ENCODE measurements around the gene DOK4. TPM values are rescaled to one million over a fixed set of nuclear protein-coding genes. Genes with fewer than 3 reads are reported as not detected.

DOK4 gene
- total RNA-seq, 1 experiment from 2014 or later, result 13.1 TPM

- no peak overlapping the region for H3K9ac ChIP-seq (ENCODE audit: extremely low read depth, insufficient read length, low read length)
- H3K18ac ChIP-seq (ENCODE audit: insufficient read length, low read depth, low read length), result no peak overlapping the region
- H3K4me1 ChIP-seq (ENCODE audit: insufficient read depth, low read length), result no peaks in the 10 kb centered on the region; the same call in 1 of the 2 replicates
- DNase-seq, result no peak
- no peaks in the 10 kb centered on the region for H3K79me2 ChIP-seq (ENCODE audit: insufficient read depth, low read length)
- H3K4me1 Mint-ChIP-seq, result peaks cover 21 to 28% of the 10 kb centered on the region in 2 experiments
- no CpG with 5 or more reads among the region's 18 CpGs for WGBS (ENCODE audit: extremely low coverage, insufficient read length, low lambda C conversion rate)
- no peak overlapping the region for H2AFZ ChIP-seq (ENCODE audit: low read length)
- H3K56ac ChIP-seq (ENCODE audit: insufficient read length, low read depth, low read length), result no peak overlapping the region
- H3K27me3 ChIP-seq (ENCODE audit: insufficient read depth, low read length), result no peaks in the 10 kb centered on the region; the same call in 1 of the 2 replicates
- no peak overlapping the region for H2BK120ac ChIP-seq (ENCODE audit: low read depth, low read length, poor library complexity, severe bottlenecking)
- peaks cover 5 to 9% (median 8%) of the 10 kb centered on the region in 3 experiments; a peak in 6 of 7 replicates for H3K36me3 Mint-ChIP-seq (ENCODE audit: insufficient read depth in 1 of 3, low read depth in 3 of 3)
- H3K4me2 ChIP-seq (ENCODE audit: insufficient read depth, insufficient read length, low read length), result no peak overlapping the region
- no peak overlapping the region for H2BK5ac ChIP-seq (ENCODE audit: insufficient read length, low read length)
- no peak overlapping the region for H4K5ac ChIP-seq (ENCODE audit: insufficient read length, low read depth, low read length)
- H3K23ac ChIP-seq (ENCODE audit: insufficient read length, low read depth, low read length), result no peak overlapping the region
- H3K9me3 Mint-ChIP-seq, result no peaks in the 10 kb centered on the region
- H3K4ac ChIP-seq (ENCODE audit: low read depth, low read length), result no peak overlapping the region
- no peak overlapping the region for H2BK12ac ChIP-seq (ENCODE audit: insufficient read length, low read depth, low read length)
- no peak overlapping the region for H3K27ac ChIP-seq (ENCODE audit: insufficient read length, low read depth, low read length)
- H4K20me1 ChIP-seq (ENCODE audit: control insufficient read depth, insufficient read depth, insufficient read length), result peaks cover 3% of the 10 kb centered on the region
- H2AK5ac ChIP-seq (ENCODE audit: insufficient read length, low read length), result no peak overlapping the region
- H4K8ac ChIP-seq (replicated peaks; ENCODE audit: insufficient read length, low read depth, low read length), result no peak overlapping the region
- no peaks in the 10 kb centered on the region for H3K79me1 ChIP-seq (ENCODE audit: insufficient read depth, low read depth, low read length, poor library complexity, severe bottlenecking)
- no peak overlapping the region for H3K14ac ChIP-seq (ENCODE audit: insufficient read depth, low read length)
- H2BK15ac ChIP-seq (ENCODE audit: low read depth, low read length), result no peak overlapping the region
- H3K9me3 ChIP-seq (ENCODE audit: control insufficient read depth, low read depth, low read length), result no peaks in the 10 kb centered on the region
- no peak for TF ChIP-seq CTCF (conservative IDR thresholded peaks at IDR 0.05)
- no peak overlapping the region for H3T11ph ChIP-seq (ENCODE audit: low read length)
- H3K4me3 Mint-ChIP-seq, result no peak overlapping the region
- H3K27me3 Mint-ChIP-seq (ENCODE audit: low read depth), result peaks cover 33% of the 10 kb centered on the region
- H3K23me2 ChIP-seq (ENCODE audit: insufficient read length, low read depth, low read length, poor library complexity, severe bottlenecking), result peaks cover 9% of the 10 kb centered on the region
- H4K91ac ChIP-seq (ENCODE audit: insufficient read length, low read depth, low read length), result no peak overlapping the region
- H3K27ac Mint-ChIP-seq, result no peak overlapping the region
- no peak overlapping the region for H2BK20ac ChIP-seq (ENCODE audit: low read depth, low read length, poor library complexity, severe bottlenecking)
Measured at GRCh38 chr16:57525761-57526160, 39.5 kb upstream of the DOK4 start.

Measured in H9 (cell line).